K562 (cell line): ENCODE results near the gene MFSD6L. TPM values are rescaled to one million over a fixed set of nuclear protein-coding genes. Genes with fewer than 3 reads are reported as not detected.

Experiments used
- CBX2 ChIP-seq: fragments of 200-600 bp; sonication (generic); IDR thresholded peaks from one replicate; pipeline ENCODE4 v1.6.1; 2012; ENCODE audit warnings: mild to moderate bottlenecking, low read length, inconsistent platforms; ENCODE audit not compliant: insufficient read depth, poor library complexity, severe bottlenecking
- CTBP1 ChIP-seq: fragments of 450-650 bp; IDR thresholded peaks from 2 replicates; pipeline ENCODE4 v1.6.1; 2016; ENCODE audit warnings: borderline replicate concordance
- EZH2 ChIP-seq: IDR thresholded peaks from 2 replicates; pipeline ENCODE4 v1.6.1; 2012; ENCODE audit warnings: low read depth, mild to moderate bottlenecking, inconsistent platforms, low read length, borderline replicate concordance
- MCM7 ChIP-seq, 2 experiments: fragments of 450-650 bp; IDR thresholded peaks; 2 replicates each; pipeline ENCODE4 v1.6.1; 2016 to 2018
- TFAM ChIP-seq: fragments of 250-450 bp; sonication (Bioruptor Pico); conservative IDR thresholded peaks from 2 replicates; pipeline ENCODE4 v1.5.0; 2021; ENCODE audit warnings: mild to moderate bottlenecking, moderate library complexity
- ZNF212 ChIP-seq: fragments of 450-650 bp; formaldehyde crosslinking; IDR thresholded peaks from 2 replicates; pipeline ENCODE4 v1.4.0; 2020; ENCODE audit warnings: mild to moderate bottlenecking
- ZNF232 ChIP-seq: sonication (generic); formaldehyde crosslinking; IDR thresholded peaks from 2 replicates; pipeline ENCODE4 v1.8.0; 2022; ENCODE audit warnings: mild to moderate bottlenecking, missing genetic modification reagents
- polyA plus RNA-seq, 8 experiments: library from polyadenylated mRNA; depleted of rRNA in 4 of 8; stranded (reverse) in 5 of 8; unstranded in 3 of 8; fragments of >200 nt; fragmentation: Nextera tagmentation in 2 of 8; fragmentation: Illumina TruSeq in 1 of 8; extraction: Ambion mirVana in 2 of 8; extraction: Trizol in 1 of 8; gene quantifications; 2 replicates each; pipeline versions ENCODE4 v1.2.1 to v1.2.3, GENCODE V29; 2011 to 2014; ENCODE audit warnings: inconsistent platforms in 1 of 8, missing spikeins in 1 of 8
- total RNA-seq, 7 experiments: library from RNA; depleted of rRNA in 6 of 7; stranded (reverse); fragments of >200 nt in 6 of 7; fragmentation: Illumina TruSeq in 2 of 7; extraction: Trizol in 2 of 7; gene quantifications; 2 replicates each; pipeline versions ENCODE4 v1.2.1 to v1.2.3, GENCODE V29; 2011 to 2021; ENCODE audit warnings: low replicate concordance in 1 of 7
- TF ChIP-seq, protein P1 (sequence below), 2 experiments: fragments of 150-350 bp in 1 of 2; IDR thresholded peaks; 2 replicates each; pipeline ENCODE4 v1.6.1; 2012 to 2016; ENCODE audit warnings: low read depth in 2 of 2, low read length in 2 of 2, mild to moderate bottlenecking in 1 of 2, moderate library complexity in 1 of 2
- TF ChIP-seq, protein P2 (sequence below): fragments of 250-450 bp; sonication (Bioruptor Pico); IDR thresholded peaks from 2 replicates; pipeline ENCODE4 v1.8.0; 2021; ENCODE audit warnings: moderate library complexity, mild to moderate bottlenecking, inconsistent platforms
- TF ChIP-seq, protein P3 (sequence below), 2 experiments: fragments of 450-650 bp; IDR thresholded peaks; 2 replicates each; pipeline ENCODE4 v1.6.1; 2018; ENCODE audit warnings: mild to moderate bottlenecking in 2 of 2, low read depth in 1 of 2; ENCODE audit not compliant: partially characterized antibody in 2 of 2

The MFSD6L gene
- total and polyA plus RNA-seq, 9 of the 15 experiments (the other 6 are each of a cell fraction or from before 2014, with no cell fraction given): not detected

DNA sequence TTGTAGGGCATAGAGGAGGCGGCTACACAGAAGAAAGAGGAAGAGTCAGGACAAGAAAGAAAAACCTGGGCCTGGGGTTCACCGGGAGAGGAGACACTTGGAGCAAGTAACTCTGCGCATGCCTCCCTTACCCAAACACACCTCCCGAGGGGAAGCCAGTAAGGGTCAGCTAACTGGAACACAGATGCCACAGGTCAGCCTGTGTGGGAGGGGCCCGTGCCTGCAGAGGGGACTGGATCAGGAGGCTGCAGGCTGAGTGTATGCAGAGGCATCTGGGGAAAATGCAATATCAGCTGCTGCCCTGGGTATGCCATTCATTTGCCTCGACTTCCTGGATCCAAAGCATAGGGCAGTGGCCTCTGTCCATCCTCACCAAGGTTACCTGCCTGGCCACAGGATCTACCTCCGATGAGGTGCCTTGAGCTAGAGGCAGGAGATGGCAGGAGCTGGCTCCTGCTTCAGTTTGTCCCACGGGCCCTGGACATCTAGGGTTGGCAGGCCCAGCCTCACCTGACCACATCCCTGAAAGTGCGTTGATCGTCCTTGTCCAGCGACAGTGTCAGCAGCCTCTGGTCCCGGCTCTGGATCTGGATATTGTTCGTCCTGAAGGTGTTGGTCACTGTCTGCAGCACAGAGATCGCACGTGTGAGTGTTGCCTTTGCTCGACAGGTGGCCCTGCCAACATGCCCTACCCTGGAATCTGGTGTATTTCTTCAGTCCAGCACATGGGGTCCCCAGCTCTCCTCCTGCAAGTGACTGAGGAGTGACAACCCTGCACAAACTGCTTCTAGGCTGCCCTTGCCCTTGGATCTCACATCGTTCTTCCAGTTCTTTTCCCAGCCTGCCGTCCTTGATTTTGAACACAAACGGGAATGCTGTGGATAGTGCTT is 4.6 kb upstream of the MFSD6L start (continued):
- TF ChIP-seq, protein P1, sequence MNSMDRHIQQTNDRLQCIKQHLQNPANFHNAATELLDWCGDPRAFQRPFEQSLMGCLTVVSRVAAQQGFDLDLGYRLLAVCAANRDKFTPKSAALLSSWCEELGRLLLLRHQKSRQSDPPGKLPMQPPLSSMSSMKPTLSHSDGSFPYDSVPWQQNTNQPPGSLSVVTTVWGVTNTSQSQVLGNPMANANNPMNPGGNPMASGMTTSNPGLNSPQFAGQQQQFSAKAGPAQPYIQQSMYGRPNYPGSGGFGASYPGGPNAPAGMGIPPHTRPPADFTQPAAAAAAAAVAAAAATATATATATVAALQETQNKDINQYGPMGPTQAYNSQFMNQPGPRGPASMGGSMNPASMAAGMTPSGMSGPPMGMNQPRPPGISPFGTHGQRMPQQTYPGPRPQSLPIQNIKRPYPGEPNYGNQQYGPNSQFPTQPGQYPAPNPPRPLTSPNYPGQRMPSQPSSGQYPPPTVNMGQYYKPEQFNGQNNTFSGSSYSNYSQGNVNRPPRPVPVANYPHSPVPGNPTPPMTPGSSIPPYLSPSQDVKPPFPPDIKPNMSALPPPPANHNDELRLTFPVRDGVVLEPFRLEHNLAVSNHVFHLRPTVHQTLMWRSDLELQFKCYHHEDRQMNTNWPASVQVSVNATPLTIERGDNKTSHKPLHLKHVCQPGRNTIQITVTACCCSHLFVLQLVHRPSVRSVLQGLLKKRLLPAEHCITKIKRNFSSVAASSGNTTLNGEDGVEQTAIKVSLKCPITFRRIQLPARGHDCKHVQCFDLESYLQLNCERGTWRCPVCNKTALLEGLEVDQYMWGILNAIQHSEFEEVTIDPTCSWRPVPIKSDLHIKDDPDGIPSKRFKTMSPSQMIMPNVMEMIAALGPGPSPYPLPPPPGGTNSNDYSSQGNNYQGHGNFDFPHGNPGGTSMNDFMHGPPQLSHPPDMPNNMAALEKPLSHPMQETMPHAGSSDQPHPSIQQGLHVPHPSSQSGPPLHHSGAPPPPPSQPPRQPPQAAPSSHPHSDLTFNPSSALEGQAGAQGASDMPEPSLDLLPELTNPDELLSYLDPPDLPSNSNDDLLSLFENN (IDR thresholded peaks at IDR 0.05; ENCODE audit: low read depth in 2 of 2, low read length in 2 of 2): no peak
- TF ChIP-seq TFAM (no peak), ZNF212 (no peak), EZH2 (no peak), ZNF232 (CRISPR knock-in tag) (no peak), MCM7 (IDR thresholded peaks at IDR 0.05) (no peak), CBX2 (no peak), CTBP1 (no peak)
- TF ChIP-seq, protein P2, sequence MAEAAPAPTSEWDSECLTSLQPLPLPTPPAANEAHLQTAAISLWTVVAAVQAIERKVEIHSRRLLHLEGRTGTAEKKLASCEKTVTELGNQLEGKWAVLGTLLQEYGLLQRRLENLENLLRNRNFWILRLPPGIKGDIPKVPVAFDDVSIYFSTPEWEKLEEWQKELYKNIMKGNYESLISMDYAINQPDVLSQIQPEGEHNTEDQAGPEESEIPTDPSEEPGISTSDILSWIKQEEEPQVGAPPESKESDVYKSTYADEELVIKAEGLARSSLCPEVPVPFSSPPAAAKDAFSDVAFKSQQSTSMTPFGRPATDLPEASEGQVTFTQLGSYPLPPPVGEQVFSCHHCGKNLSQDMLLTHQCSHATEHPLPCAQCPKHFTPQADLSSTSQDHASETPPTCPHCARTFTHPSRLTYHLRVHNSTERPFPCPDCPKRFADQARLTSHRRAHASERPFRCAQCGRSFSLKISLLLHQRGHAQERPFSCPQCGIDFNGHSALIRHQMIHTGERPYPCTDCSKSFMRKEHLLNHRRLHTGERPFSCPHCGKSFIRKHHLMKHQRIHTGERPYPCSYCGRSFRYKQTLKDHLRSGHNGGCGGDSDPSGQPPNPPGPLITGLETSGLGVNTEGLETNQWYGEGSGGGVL (CRISPR knock-in tag): no peak
- TF ChIP-seq, protein P3, sequence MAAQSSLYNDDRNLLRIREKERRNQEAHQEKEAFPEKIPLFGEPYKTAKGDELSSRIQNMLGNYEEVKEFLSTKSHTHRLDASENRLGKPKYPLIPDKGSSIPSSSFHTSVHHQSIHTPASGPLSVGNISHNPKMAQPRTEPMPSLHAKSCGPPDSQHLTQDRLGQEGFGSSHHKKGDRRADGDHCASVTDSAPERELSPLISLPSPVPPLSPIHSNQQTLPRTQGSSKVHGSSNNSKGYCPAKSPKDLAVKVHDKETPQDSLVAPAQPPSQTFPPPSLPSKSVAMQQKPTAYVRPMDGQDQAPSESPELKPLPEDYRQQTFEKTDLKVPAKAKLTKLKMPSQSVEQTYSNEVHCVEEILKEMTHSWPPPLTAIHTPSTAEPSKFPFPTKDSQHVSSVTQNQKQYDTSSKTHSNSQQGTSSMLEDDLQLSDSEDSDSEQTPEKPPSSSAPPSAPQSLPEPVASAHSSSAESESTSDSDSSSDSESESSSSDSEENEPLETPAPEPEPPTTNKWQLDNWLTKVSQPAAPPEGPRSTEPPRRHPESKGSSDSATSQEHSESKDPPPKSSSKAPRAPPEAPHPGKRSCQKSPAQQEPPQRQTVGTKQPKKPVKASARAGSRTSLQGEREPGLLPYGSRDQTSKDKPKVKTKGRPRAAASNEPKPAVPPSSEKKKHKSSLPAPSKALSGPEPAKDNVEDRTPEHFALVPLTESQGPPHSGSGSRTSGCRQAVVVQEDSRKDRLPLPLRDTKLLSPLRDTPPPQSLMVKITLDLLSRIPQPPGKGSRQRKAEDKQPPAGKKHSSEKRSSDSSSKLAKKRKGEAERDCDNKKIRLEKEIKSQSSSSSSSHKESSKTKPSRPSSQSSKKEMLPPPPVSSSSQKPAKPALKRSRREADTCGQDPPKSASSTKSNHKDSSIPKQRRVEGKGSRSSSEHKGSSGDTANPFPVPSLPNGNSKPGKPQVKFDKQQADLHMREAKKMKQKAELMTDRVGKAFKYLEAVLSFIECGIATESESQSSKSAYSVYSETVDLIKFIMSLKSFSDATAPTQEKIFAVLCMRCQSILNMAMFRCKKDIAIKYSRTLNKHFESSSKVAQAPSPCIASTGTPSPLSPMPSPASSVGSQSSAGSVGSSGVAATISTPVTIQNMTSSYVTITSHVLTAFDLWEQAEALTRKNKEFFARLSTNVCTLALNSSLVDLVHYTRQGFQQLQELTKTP (IDR thresholded peaks at IDR 0.05; ENCODE audit: low read depth in 1 of 2, partially characterized antibody in 2 of 2): no peak
